K562 (cell line): Measurements from ENCODE around the gene LRCOL1. TPM values are rescaled to one million over a fixed set of nuclear protein-coding genes. Genes with fewer than 3 reads are reported as not detected.

Source experiments
- CHD4 ChIP-seq: fragments of 200-600 bp; sonication (generic); IDR thresholded peaks from 3 replicates; pipeline ENCODE4 v1.6.1; 2012; ENCODE audit warnings: low read depth, mild to moderate bottlenecking, mixed read lengths, low read length, inconsistent platforms; ENCODE audit not compliant: insufficient read depth, insufficient replicate concordance, poor library complexity, severe bottlenecking
- NEUROD1 ChIP-seq: fragments of 150-350 bp; IDR thresholded peaks from 2 replicates; pipeline ENCODE4 v1.6.1; 2014; ENCODE audit warnings: borderline replicate concordance, low read length, low read depth; ENCODE audit not compliant: partially characterized antibody
- SMAD1 ChIP-seq: fragments of 150-350 bp; IDR thresholded peaks from 2 replicates; pipeline ENCODE4 v1.6.1; 2014; ENCODE audit warnings: low read length, low read depth; ENCODE audit not compliant: partially characterized antibody
- SPI1 ChIP-seq: IDR thresholded peaks from 2 replicates; pipeline ENCODE4 v1.6.1; 2011; ENCODE audit warnings: low read depth, low read length, control low read depth, borderline replicate concordance
- ZNF384 ChIP-seq: IDR thresholded peaks from 2 replicates; pipeline ENCODE4 v1.6.1; 2012; ENCODE audit warnings: low read depth, low read length, improper control_type of control experiment
- polyA plus RNA-seq, 8 experiments: library from polyadenylated mRNA; depleted of rRNA in 4 of 8; stranded (reverse) in 5 of 8; unstranded in 3 of 8; fragments of >200 nt; fragmentation: Nextera tagmentation in 2 of 8; fragmentation: Illumina TruSeq in 1 of 8; extraction: Ambion mirVana in 2 of 8; extraction: Trizol in 1 of 8; gene quantifications; 2 replicates each; pipeline versions ENCODE4 v1.2.1 to v1.2.3, GENCODE V29; 2011 to 2014; ENCODE audit warnings: inconsistent platforms in 1 of 8, missing spikeins in 1 of 8
- total RNA-seq, 7 experiments: library from RNA; depleted of rRNA in 6 of 7; stranded (reverse); fragments of >200 nt in 6 of 7; fragmentation: Illumina TruSeq in 2 of 7; extraction: Trizol in 2 of 7; gene quantifications; 2 replicates each; pipeline versions ENCODE4 v1.2.1 to v1.2.3, GENCODE V29; 2011 to 2021; ENCODE audit warnings: low replicate concordance in 1 of 7
- TF ChIP-seq, protein P1 (sequence below): sonication (generic); formaldehyde crosslinking; IDR thresholded peaks from 2 replicates; pipeline ENCODE4 v1.8.1; 2023; ENCODE audit warnings: mild to moderate bottlenecking, missing genetic modification reagents

The LRCOL1 gene
- total and polyA plus RNA-seq, 9 of the 15 experiments (the other 6 are each of a cell fraction or from before 2014, with no cell fraction given), result not detected

DNA sequence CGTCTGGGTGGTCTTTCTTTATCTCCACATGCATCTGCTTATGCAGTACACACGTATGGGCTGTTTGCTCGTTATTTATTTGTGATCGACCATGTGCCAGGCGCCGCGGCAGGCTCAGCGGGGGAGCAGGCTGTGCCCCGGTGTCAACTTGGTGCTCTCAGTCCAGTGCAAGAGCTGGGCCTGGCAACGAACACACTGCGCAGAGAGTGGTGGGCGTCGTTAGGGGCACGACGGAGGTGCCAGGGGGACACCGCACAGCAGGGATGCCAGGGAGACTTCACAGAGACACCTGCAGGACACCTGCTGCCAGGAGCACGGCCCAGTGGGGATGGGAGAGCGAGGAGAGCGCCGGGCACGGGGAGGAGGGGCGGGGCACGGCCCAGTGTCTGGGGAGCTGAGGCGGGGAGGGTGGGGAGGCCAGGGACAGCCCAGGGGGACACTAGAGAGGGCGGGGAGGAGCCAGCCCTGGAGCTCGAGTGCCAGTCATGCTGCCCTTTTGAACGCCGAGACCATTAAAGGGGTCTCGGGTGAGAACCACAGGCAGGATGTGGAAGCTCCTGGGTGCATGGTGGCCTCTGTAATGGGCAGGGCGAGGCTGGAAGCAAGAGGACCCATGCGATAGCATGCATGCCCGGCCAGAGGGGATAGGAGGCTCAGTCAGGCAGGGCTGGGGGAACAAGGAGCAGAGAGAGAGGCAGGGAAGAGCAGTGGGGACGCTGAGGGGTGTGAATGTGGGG, 652 bp upstream of the LRCOL1 start (continued):
- TF ChIP-seq CHD4, result no peak
- TF ChIP-seq SMAD1, result no peak
- no peak for TF ChIP-seq ZNF384
- no peak for TF ChIP-seq NEUROD1
- TF ChIP-seq, protein P1, sequence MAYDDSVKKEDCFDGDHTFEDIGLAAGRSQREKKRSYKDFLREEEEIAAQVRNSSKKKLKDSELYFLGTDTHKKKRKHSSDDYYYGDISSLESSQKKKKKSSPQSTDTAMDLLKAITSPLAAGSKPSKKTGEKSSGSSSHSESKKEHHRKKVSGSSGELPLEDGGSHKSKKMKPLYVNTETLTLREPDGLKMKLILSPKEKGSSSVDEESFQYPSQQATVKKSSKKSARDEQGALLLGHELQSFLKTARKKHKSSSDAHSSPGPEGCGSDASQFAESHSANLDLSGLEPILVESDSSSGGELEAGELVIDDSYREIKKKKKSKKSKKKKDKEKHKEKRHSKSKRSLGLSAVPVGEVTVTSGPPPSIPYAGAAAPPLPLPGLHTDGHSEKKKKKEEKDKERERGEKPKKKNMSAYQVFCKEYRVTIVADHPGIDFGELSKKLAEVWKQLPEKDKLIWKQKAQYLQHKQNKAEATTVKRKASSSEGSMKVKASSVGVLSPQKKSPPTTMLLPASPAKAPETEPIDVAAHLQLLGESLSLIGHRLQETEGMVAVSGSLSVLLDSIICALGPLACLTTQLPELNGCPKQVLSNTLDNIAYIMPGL, result no peak
- no peak for TF ChIP-seq SPI1
